Astrocyte of the hippocampus (primary cell): ENCODE data around the gene RPF1.
A peak's percentile ranks its signal among the peaks of the same experiment; 100 is the strongest.
"Not testable (repeated sequence)": the region's sequence is repeated elsewhere in the genome, so short reads cannot be mapped to it uniquely, and the experiment has no call there.

Experiments used
- DNase-seq: peaks from one replicate; pipeline ENCODE4 v3.0.0; 2011; ENCODE audit warnings: low read depth, low spot score

Gene RPF1

DNA sequence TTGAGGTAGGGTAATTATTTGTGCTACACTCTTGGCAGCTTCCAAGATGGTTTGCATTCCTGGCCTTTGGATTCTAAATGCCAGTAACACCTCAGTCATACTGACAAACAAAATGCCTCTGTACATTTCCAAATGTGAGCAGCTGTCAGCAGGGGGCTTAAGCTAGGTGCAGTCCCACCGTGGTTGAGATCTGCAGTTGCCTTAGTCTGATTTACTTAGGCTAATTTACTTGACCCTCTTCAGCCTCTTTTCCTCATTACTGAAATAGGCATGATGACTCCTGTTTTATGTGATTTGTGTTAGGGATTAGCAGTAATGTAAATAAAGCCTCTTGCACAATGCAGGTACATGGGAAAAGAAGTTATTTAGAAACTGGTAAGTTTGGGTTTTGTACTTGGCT, 13.7 kb downstream of the RPF1 start:
- DNase-seq, result peak; percentile 67

DNA sequence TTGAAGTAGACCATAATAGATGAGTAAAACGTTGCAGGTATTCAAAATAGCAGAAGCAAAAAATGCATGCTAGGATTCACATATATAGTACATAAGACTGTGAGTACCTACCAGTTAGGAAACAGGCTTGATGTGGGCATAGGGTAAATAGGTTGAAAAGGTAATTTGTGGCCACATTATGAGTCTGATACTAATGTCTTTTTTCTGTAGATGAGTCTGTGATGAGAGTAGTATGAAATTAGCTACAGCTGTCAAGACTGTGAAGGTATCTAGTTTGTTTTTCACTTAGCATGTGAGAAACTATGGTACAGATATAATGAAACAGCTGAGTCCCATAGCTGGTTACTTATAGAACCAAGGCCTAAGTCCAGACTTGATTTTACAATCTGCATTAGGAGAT, 14.7 kb downstream of the RPF1 start:
- no peak for DNase-seq

DNA sequence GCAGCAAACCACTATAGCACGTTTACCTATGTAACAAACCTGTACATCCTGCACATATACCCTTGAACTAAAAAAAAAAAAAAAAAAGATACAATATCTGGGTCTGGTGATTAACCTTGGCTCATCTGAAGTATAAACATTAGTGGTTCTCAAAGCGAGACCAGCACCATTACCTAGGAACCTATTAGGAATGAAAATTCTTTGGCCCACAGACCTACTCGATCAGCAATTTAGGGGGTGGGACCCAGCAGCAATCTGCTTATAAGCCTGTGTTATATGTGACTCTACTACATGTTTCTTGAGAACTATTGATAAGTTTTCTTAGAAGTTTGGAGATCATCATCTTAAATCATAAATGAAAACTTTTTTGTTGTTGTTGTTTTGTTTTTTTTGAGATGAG, 17.4 kb downstream of the RPF1 start:
- DNase-seq, result no peak

DNA sequence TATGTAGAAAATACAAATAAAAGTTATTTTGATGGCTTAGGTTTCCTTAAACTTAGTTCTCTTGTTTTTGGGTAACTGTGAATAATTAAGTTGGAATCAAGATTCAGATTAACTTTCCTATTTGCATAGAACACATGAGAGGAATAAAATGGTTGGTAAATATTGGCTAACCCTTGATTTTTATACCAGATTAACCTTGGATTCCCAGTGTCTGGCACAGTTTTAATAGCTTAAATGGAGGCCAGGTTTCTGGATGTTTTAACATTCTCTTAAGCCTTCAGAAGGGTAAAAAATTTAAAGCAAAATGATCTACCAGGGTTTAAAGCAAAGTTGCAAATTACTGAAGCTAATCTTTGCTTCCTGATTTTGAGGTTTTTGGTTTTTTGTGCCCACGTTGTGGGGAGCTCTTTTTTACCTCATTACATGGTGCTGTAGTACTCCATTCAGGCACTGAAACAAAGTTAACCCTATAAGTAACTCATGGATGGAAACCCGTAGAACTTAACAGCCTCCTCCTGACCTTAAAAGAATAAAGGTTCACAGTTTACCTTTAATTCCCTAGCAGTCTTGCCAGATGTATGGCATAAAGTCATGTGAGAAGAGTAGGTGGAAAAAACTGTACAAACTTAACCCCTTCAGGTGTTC, 18.7 kb downstream of the RPF1 start:
- DNase-seq, result no peak

DNA sequence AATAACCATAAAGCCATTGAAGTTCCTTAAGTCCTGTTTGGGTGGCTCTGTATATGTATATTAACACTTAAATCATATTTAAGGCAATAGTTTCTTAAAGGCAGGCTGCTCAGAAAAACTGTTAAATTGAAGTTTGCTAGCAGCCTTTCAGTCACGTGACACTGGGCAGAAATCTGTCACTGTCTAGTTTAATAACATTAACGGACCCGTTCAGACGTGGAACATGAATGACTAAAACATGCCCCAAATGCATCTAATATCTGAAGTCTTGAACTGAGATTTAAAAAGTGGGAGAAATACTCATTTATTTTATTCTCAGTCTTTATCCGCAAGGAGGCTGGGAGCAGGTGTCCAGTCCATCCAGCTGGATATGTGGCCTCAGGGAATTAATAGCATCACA, 23.9 kb downstream of the RPF1 start:
- DNase-seq, result no peak

DNA sequence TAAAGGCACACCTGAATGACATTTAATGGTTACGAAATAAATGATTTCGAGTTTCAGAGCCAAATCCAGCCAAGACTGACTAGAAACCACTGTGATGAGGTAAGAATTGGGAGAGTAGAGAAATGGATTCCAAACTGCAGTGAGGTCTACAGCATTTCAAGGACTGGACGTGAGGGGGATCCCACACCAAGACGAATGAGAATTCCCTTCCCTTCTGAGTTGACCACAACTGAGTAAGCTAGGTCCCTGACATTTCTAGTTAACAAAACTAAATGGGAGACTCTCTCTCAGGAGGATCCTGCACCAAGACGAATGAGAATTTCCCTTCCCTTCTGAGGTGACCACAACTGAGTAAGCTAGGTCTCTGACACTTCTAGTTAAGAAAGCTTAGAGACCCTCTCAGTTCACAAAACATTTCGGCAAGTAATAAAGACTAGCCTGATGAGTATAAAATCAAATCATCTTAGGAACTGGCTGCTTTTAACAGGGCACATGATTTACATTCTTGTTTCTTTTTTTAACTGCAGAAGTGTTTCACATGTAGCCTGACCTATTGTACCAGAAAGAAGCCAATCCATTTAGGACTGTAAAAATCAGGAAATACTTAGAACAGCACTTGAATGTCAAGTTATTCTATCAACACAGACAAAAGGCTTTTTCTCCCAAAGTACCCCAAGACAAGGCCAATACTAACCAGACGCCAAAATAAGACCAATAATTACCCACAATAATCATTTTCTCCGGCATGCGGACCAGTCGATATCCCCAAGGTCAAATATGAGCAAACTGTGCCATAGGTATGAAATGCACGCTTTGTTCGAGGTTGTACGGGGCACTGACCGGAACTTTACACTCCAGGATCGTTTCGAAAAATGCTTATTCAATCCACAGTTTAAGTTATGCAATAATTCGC, 25.8 kb downstream of the RPF1 start:
- peak; percentile 80 for DNase-seq

DNA sequence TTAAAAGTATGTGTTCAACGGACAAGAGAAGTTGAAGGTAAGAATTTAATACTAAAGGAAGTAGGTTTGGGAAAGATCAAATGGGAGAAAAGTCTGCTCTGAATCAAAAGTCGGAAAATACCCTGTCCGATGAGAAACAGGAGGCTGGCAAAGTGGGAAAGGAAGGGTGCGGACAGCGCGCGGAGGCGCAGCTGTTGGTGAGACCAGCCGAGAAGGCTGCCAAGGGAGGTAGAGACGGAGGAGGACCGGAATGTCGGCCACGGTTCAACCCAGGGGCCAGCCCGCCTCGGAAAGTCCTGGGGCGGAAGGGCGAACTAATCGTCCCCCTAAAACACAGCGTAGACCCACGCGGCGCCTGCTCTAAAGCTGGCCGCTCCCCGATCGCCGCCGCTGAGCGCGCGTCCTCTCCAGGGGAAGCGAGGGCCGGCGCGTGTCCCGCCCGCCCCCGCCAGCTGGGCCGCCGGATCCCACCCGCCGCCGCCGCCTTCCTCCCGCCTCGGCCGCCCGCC, 26.5 kb downstream of the RPF1 start:
- no peak for DNase-seq

DNA sequence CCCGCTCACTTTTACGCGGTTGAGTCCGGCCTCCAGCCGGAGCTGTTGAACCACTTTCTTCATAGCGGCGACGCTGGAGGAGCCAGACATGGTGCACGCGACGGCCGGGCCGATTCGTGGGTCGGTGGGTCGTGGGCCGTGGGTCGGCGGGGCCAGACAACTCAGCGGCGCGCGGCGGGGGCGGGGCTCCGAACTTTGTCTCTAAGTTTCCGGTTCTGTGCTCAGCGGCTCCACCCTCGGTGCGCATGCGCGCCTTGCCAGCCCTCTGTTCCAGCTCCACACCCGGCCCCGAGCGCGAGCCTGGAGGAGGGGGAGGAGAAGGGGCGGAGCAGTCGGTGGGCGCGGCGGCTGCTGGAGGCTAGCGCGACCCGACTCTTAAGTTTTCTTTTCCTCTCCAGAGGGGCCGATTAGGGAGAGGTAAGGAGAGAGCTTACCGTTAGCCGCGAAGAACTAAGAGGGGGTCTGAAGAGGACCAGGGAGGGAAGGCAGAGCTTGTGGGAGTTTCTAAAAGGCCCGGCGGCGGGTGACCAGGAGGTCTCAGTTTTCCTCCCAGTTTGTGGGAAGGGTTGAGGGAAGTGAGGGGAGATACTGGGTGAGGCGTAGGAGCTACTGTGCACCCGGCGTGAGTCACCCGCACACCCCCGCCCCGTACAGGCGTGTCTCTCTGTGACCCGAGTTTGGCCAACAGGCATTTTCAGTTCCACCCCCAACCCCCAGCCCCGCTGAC, 27.1 kb downstream of the RPF1 start, which contains the start of the genes GNG5 and SPATA1:
Gene GNG5, minus strand, starts transcription at position 580 of the 727 bp plus-strand sequence. Its CDS starts 490 bp downstream, at position 90.
Gene SPATA1, plus strand, starts transcription at position 385 of the 727 bp plus-strand sequence. CDS start 9,974 bp downstream, outside the sequence.
- peak; percentile 99 for DNase-seq

DNA sequence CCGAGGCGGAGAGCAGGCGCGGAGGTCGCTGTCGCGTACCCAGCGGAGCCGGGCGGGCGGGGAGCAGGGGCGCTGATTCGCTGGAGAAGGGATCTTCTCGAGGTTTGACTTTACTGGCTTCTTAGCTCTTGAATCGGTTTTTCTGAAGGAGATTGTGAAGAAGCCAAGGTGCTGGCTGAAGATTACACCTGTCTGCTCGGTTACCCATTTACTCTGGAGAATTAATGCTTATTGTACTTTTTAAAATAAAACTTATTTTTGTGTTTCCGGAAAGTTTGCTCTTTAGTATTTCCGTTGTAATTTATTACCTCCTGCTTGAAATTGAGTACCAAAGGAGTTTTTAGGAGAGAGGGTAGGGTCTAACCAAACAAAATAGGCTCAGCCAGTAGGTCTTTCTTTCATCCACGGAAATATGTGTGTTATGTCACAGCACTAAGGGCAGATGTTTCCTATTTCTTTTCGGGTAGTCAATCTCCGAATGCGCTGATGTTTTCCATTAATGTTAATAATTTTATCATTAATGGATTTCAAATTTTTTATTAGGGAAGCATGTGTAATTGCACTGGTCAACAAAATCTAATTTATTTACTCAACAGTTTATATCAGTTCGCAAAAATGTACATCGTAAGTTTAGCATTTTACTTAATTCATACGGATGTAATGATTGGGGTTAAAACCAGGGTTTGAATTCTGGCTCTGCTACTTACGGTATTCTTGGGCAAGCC, 27.8 kb downstream of the RPF1 start:
- no peak for DNase-seq

DNA sequence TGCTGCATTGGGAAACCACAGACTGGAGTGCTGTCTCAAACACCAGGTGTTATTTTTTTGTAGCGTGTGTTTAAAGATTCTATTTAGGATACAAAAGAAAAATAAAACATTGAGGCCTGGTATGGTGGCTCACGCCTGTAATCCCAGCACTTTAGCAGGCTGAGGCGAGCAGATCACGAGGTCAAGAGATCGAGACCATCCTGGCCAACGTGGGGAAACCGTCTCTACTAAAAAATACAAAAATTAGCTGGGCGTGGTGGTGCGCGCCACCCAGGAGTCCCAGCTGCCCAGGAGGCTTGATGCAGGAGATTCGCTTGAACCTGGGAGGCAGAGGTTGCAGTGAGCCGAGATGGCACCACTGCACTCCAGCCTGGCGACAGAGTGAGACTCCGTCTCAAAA, 28.8 kb downstream of the RPF1 start:
- not testable (repeated sequence) for DNase-seq

DNA sequence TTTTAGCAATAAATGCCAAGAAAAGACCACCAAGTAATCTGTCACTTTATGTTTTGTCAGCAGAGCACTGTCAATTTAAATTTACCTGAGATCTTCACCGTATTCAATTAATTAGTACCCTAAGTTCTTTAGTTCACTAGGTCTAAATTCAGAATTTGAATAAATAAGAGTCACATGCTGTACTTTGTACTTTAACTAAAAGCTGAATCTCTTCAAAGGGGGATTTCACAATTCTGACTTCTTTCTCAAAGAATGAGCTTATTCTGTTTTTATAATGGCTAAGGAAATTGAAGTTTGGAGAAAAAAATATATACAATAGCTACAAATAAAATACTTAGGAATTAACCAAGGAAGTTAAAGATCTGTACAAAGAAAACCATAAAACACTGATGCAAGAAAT, 29.4 kb downstream of the RPF1 start:
- no peak for DNase-seq

DNA sequence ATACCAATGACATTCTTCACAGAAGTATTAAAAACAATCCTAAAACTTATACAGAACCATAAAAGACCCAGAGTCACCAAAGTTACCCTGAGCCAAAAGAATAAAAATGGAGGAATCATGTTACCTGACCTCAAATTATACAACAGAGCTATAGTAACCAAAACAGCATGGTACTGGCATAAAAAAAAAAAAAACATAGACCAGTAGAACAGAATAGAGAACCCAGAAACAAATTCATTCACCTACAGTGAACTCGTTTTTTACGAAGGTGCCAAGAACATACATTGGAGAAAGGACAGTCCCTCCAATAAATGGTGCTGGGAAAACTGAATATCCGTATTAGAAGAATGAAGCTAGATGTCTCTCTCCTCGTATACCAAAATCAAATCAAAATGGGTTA, 30.0 kb downstream of the RPF1 start:
- no peak for DNase-seq

DNA sequence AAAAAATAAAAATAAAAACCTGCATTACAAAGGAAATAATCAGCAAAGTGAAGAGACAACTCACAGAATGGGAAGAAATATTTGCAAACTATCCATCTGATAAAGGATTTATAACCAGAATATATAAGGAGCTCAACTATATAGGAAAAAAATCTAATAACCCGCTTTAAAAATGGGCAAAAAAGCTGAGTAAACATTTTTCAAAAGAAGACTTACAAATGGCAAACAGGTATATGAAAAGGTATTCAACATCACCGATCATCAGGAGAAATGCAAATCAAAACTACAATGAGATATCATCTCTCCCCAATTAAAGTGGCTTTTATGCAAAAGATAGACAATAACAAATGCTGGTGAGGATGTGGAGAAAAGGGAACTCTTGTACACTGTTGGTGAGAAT, 31.1 kb downstream of the RPF1 start:
- no peak for DNase-seq

DNA sequence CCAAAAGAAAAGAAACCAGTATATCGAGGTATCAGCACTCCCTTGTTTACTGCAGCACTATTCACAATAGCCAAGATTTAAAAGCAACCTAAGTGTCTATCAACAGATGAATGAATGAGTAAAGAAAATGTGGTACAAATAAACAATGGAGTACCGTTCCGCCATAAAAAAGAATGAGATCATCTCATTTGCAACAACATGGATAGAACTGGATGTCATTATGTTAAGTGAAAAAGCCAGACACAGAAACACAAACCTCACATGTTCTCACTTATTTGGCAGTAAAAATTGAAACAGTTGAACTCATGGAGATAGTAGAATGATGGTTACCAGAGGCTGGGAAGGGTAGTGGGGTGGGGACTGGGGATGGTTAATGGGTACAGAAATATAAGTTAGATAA, 31.6 kb downstream of the RPF1 start:
- DNase-seq, result no peak

DNA sequence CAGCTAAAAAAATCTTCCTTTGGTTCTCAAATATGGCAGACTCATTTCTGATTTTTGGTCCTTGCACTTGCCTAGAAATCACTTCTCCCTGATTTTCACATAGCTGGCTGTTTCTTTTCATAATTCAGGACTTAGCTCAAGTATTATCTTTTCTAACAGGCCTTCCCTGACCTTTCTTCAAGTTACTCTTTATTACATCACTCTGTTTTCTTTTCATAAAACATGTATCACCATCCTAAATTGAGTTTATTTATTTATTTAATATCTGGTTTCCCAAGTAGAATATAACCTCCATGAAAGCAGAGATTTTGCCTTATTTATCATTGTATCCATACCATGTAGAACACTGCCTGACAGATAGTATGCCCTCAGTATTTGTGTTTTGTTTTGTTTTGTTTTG, 45.5 kb downstream of the RPF1 start:
- DNase-seq, result no peak

DNA sequence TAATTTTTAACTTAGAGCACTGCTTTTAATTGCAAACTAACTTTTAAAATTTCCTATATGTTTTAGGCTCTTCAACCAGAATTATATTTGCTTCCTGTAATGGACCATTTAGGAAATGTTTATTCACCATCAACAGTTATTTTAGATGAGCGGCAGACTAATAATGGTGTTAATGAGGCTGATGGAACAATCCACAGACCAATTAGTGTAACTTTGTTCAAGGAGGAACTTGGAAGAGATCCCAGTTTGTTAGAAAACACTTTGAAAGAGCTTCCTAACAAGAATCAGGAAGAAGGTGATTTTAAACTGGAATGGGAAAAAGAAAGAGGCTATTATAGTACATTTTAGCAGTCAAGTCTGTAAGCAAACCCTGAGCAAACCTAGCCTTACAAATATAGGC, 46.7 kb downstream of the RPF1 start:
- peak; percentile 17 for DNase-seq

DNA sequence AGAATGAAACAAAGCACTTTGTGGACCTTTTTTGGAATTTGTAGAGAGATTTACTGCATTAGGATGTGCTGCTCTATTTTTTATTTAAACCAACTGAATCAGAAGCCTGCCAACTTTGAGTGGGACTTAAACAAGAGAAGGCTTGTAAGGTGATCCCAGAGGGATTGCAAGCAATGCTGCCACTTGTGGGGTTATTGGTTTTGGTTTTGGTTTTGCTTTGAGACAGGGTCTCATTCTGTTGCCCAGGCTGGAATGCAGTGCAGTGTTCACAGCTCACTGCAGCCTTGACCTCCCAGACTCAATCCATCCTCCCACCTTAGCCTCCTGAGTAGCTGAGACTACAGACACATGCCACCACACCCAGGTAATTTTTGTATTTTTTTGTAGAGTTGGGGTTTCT, 59.5 kb downstream of the RPF1 start:
- DNase-seq, result no peak

DNA sequence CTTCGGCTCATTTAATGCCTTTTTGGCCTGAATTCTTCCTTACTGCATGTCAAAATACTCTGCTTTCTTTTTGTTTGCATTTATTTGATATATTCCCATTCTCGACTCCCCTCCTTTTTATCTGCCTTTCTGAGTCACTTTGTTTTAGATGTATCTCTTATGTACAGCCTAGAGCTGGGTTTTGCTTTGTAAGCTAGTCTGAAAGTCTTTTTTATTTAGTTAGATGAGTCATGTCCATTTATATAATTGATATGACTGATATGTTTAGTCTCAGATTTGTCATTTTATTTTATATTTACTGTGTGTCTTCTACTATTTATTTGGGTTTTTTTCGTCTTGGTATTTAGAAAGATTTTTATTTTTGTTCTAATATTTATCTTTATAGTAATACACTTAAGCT, 60.9 kb downstream of the RPF1 start:
- no peak for DNase-seq

DNA sequence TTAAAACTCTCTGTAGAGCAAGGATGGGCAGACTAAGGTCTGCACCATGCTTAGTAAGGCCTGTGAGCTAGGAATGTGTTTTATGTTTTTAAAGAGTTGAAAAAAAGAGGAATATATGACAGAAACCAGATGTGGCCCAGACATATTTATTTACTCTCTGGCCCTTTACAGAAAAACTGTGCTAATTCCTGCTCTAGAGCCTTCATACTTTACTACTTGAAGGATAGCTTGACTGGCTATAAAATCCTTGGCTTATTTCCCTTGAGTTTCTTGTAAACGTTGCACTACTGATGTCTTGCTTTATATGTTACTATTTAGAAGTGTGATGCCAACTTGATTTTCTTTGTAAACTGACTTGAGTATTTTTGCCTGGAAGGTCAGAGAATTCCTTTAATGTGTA, 61.7 kb downstream of the RPF1 start:
- no peak for DNase-seq

DNA sequence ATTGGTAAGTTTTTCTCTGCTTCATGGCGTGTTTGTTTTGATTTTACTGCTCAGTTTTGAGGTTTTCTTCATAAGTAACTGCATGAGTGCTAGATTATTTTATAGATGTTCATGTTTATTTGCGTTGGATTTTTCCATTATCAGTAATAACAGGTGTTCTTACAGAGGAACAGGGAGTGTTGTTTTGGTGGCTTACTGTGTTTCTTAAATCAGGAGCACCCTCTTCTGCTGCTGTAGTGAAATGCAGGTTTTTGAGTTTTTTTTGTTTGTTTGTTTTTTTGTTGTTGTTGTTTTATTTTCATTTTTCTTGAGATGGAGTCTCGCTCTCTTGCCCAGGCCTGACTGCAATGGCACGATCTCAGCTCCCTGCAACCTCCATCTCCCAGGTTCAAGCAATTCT, 62.6 kb downstream of the RPF1 start:
- DNase-seq, result no peak
